Stimulated activated CD8-positive, alpha-beta memory T cell treated with anti-CD3 and anti-CD28 coated beads, Interleukin-12 subunit alpha, Interleukin-12 subunit beta, amount 100 ng/mL, for 4 hours (primary cell): ENCODE data around the gene TMEM72.

Source experiments
- DNase-seq: peaks from one replicate; pipeline ENCODE4 v3.0.0-alpha.2; 2020; ENCODE audit warnings: low read depth

The TMEM72 gene

DNA sequence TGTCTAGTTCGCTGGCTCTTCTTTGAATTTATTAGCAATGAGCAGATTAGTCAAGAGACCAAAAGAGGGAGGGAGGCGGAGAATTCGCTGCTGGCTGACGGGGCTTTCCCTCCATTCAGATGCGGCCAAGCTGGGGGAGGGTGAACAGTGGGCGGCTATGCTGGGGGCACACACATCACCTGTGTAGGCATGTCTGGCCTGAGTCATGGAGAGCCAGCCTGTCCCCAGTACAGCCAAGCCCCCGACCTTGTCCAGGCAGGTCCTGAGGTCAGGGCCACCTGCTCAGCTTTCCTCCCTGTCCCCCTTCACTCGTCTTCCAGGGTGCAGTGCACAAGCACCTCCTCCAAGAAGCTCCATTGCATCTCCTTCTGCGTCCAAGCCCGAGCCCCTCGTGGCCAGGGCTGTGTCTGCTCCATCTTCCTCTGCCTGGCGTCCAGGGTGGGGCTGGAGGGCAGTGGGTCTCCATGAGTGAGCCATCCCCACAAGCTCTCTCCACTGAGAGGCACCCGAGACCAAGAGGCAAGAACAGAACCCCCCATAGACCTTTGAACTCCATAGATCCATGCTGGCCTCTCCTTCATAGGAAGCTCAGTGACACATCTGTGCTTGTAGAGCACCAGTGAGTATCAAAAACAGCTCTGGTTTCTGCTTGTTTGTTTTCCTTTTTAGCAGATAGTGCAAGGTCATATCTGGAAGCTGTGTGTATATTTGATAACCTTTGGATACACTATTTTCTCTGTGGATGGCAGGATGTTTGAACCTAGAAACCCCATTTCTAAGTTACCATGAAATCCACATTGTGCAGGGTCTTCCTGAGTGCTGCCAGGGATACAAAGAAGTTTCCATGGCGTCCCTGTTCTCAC, 69.4 kb downstream of the TMEM72 start:
- DNase-seq: no peak

DNA sequence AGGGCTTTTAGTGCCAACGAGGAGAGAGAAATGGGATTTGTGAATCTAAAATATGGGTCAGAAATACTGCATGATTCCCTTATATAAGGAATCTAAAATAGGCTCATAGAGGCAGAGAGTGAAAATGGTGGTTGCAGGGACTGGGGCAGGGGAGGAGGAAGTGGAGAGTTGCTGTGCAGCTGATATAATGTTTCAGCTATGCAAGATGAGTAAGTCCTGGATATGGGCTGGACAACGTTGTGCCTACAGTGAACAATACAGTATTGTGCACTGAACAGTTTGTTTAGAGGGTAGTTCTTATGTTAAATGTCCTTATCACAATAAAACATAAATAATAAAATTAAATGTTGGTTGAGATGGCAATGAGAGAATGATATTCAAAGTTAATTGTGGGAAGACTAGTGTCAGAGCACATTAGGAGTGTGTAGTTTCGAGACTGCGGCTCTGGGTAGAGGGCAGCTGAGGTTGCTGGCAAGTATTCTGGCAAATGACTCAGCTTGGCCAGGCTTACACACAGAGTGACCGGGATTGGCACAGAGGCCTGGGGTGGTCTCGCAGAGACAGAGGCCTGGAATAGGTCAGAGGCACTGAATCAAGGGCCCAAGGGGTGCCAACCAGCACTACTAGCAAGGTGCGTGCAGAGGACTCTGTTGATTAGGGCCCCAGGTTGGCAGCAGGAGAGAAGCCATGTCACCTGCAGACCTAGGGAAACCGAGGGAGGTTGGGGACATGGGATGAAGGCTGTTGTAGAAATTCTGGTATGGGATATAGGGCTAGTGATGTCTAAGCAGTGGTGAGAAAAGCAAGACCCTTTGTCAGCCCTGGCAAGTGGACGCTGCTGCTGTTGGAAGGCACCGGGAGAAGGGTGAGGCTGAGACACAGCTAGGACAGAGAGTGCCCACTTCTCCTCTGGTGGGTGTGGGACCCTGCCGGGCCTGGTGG, 70.3 kb downstream of the TMEM72 start:
- DNase-seq: no peak

DNA sequence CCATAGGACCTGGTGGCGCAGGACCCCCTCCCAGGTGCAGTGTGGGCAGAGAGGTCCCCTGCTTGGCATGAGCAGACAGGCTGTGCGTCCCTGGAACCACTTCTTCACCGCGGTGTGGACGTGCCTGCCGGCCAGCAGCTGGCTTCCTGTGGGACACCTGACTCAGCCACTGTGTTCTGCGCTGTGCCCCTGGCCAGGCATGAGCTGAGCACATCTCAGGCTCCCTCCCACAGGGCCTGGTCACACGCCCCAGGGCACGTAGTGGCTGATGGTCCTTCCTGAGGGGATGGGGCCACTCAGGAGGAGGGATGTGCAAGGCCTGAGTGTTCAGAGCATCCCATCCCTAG, 71.0 kb downstream of the TMEM72 start:
- no peak for DNase-seq

DNA sequence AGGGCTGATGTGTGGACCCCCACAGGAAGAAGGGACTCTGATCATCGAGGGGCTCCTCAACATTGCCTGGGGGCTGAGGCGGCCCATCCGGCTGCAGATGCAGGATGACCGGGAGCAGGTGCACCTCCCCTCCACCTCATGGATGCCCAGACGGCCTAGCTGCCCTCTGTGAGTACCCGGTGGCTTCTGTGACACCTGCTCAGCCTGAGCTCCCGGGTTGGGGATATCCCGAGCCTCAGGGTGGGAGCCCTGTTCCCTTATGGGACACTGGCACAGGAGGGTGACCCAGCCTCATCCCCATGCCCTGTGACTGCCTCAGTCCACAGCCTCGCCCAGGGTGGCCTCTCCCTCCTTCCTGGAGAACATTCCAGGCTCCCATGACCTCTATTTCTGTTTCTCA, 71.4 kb downstream of the TMEM72 start:
- DNase-seq: no peak

DNA sequence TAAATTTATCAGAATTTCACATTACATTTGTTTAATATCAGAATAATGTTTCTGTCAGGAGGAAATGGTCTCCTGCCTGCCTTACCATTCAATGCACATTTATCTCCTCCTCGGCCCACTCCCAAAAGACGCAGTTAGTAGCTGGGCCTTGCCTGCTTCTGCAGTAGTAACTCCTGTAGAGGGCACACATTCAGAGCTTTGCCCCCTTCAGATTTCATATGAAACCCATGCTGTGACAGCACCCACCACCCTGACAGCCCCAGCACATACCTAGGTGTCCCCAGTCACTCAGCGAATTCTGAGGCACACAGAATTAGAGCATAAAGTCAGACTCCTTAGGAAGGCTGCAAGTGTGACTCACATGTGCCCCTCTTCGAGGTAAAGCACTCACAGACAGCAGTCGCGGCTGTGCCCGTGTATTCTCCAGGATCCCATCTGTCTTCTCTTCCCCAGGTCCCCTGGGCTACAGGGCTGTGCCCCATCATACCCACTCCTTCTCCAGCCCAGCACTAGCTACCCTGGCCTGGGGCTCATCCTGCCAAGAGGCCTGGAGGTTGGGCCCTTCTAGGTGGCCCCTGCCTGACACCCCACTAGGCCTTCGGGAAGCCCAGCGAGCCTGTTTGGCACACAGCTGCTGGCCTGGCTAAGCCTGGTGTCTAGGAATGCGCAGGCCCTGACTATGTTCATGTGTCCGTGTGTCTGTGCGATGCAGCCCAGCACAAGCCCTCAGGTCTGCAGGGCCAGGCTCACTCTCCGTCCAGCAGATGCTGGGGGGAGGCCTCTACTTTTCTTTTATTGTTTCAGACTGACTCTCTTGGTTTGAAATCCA, 72.1 kb downstream of the TMEM72 start:
- DNase-seq: no peak

DNA sequence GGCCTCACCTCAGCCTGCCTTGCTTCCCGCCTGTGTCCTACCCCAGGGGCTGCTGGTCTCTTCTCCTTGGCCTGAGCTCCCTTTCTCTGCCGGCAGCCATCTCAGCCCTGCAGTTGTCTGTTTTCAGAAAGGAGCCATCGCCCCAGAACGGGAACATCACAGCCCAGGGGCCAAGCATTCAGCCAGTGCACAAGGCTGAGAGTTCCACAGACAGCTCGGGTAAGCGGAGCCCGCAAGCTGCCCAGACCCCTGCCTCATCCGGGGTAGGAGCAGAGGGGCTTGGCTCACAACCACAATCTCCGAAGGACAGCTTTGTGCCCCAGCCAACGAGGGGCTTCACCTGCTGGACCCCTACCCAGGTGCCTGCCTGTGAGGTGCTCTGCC, 72.8 kb downstream of the TMEM72 start:
- no peak for DNase-seq

DNA sequence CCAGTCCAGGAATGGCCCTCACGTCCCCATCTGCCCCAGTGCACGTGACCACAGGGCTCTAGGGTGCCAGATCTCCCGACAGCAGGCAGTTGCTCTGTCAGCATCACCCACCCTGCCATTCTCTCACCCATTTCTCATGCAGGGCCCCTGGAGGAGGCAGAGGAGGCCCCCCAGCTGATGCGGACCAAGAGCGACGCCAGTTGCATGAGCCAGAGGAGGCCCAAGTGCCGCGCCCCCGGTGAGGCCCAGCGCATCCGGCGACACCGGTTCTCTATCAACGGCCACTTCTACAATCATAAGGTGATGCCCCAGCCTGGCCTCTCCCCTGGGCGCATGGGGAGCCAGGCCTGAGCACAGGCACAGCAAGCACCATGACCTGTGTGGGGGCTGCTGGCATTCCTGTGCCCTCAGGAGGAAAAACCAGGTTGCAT, 73.5 kb downstream of the TMEM72 start:
- DNase-seq: no peak

DNA sequence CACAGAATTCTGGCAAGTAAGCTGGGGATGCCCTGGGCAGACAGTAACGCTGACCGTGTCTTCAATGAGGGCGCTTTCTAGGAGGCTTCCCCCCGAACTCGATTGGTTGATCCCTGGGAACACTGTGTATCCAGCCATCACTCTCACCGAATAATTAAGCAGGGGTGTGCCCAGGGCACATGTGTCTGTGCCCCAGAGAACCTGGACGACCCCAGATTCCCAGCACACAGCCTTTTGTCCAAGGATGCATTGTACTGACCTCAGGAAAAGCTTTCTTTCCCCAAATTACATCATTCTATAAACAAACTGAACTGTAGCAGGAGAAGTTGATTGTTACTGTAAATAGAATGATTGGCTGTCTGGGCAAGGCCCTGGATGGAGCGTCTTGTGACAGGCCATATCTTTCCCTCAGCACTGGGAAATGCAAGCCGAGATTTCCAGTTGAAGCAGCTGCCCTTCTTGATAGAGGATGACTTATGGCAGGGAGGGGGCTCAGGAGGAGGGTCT, 74.1 kb downstream of the TMEM72 start:
- DNase-seq: no peak

DNA sequence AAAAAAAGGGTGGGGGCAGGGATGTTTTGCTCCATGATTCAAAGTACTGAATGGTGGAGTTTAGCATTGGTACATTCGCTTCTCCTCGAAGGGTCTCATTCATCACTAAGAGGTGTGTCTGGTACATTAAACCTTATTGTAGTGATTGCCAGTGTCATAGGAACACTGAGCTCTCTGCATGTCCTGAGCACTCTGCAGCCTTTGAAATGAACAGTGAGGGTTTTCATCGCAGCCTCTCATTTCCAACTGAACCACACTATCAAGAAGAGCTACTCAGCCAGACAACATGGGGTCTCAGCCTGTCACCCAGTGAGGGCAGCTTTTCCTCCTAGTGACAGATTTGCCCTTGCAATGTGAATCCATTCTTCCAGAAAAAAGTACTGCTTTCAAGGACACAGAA, 75.0 kb downstream of the TMEM72 start:
- no peak for DNase-seq
